ENCODE results near the gene DSCAML1.

The DSCAML1 gene

DNA sequence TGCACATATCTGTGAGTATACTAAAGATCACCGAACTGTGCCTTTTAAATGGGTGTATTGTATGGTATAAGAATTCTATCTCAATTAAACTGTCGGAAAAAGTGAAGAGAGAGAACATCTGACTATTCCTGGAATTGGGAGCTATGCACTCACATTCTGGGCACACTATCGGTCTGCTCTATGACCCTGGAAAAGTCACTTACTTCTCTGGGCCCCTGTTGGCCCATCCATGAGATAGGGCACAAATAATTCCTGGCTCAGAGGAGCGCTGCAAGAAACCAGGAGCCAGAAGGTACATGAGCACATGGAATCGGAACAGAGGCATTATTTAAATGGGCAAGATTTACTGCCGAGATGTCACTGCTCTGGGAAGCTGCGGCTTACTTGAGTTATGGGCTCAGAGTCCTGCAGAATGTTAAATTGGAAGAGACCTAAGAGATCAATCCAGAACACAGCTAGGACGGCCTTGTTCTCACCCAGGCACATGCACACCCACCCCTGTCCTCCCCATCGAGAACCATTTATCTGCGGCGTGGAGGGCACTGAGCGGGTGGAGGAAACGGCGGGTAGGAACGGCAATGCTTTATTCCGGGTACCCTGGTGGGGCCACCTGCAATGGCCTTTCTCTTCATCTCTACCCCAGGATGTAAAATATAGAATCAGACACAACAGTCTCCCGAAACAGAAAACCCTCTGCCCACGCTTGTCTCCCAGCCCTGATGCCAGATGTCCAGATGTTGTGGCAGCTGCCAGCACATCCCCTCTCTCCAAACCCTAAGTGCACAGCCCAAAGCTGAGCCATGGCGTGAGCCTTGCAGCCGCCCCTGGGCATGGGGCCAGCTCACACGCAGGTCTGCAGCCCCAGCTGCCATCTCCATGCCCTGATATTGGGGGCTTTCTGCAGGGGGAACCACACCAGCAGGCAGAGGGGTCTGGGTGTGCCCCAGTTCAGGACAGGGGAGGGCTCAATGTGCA is 142.4 kb downstream of the DSCAML1 start:
- no peak for DNase-seq

DNA sequence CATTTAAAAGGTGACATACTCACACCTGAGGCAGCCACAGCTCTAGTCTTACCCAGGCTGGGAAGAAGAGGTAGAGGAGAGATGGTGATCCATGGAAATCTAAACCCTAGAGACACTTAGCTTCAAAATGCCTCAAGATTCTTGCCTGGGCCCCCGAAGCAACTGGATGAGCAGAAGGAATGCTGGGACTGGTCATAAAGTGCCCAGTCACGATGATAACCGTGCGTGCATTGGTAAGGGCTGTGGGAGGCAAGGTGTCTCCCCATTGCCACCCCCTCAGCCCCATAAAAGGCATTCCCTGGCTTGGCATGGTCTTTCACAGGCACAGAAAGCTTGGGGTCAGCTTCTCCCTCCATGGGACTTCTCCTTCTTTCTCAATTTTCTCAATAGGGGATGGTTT is 144.5 kb downstream of the DSCAML1 start:
- no peak for DNase-seq

DNA sequence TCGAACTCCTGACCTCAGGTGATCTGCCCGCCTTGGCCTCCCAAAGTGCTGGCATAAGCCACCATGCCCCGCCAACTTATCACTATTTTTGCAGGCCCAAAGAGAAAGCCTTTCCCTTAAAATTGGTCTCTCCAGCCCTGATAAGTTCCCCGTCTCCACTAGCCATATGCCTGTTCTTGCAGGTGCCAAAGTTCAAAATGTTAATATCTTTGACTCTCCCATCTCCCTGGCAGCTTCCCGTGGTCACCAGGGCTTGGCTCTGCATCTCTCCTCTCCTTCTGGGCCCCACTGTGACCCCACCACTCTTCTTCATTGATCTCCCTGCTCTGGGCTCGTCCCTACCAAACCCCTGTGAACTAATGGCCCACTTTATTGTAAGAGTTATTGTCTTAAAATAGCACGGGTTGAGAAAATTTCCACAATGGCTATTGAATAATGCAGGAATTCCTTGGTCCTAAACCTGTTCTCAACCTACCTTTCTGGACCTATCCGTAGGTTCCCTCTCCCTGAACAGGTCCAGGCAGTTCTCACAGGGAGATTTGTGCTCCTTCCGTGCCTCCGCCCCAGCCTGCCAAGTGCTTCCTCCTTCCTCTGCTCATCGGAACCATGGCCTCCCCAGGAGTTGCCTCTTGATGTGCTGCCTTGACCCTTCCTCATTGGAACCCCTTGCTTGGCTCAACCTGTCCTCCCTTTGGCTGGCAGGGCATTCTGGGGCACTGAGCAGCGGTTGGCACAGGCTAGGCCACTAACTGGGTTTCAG is 147.5 kb downstream of the DSCAML1 start:
- no peak for DNase-seq

DNA sequence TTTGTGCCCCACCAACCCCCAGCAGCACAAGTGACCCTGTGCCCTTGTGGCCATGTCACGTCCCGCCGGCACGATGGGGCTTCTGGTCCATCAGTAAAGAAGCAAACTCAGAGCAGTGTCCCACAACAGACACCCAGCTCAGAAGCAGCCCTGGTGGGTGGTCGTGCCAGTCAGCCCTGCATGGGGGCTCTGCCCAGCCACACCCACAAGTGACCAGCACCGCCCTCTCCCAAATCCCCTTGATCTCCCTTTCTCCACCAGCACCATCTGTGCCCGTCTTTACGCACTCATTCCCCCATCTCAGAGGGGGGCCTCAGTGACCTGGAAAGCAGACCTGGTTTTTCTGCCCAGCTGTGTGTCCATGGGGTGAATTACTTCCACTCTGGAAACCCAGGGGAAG is 149.1 kb downstream of the DSCAML1 start:
- DNase-seq, result no peak

DNA sequence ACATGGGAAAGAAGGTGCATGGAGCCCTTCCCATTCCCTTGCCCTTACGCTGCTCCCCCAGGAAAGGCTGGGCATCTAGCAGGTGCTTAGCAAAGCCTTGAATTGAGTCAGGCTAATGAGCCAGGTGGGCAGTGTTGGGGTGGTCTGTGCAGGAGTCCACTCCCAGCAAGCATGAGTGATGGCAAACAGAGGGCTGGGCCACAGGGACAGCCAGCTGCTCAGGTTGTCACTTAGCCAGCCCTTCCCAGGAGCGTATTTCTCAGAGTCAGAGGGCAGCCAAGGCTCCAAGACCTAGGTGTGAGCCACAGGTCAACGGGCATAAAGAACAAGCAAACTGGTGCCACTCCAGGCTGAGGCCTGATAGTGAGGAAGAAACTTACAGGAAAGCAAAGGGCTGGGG is 149.8 kb downstream of the DSCAML1 start:
- DNase-seq, result no peak

DNA sequence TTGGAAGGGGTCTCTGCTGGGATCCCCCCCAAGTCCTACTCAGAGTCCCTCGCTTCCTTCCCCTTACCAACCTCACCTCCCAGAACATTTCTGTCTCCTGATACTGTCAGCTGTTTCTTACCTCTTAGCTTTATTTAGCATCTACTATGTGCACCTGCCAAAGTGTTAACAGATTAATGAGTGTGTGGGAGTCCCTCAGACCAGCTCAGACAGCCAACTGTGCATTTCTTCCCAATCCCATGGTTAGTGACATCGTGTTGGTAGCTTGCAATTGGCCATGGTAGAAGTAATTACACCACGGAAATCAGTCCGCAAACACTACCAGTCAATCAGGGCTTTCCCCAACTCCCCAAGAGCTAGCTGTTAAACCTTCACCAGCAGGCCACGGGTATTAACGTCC is 150.6 kb downstream of the DSCAML1 start:
- DNase-seq, result no peak

DNA sequence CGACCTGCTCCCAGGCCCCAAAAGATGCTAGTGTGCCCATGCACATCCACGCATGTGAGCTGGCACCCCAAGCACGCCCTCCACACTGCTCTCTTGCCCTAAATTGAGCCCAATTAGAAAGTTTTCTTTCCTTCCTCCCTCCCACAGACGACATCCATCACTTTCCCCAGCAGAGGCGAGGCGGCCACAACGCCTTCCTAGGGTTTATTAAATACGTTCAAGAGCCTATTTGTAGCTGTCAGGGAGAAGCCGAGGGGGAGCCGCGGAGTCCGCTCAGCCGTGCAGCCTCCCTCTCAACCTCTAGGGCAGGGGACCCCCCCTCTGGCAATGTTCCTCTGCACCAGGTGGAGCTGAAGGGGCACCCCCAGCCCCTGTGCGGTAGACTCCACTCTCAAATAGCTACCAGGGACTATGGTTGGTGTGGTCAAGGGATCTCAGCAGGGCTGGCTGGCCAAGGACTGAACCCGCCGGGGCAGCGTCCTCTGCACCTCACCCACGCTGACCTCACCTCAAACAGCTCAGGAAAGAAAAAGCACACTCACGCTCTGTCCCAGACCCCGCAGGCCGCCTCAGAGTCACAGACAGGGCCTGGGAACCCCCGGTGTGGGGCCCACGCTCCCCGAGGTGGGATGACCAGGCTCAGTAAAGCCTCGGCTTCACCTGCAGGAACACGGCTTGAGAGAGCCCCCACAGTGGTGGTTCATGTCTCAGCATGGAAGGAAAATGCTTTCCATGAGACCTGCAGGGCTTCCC is 152.4 kb downstream of the DSCAML1 start:
- DNase-seq, result no peak

DNA sequence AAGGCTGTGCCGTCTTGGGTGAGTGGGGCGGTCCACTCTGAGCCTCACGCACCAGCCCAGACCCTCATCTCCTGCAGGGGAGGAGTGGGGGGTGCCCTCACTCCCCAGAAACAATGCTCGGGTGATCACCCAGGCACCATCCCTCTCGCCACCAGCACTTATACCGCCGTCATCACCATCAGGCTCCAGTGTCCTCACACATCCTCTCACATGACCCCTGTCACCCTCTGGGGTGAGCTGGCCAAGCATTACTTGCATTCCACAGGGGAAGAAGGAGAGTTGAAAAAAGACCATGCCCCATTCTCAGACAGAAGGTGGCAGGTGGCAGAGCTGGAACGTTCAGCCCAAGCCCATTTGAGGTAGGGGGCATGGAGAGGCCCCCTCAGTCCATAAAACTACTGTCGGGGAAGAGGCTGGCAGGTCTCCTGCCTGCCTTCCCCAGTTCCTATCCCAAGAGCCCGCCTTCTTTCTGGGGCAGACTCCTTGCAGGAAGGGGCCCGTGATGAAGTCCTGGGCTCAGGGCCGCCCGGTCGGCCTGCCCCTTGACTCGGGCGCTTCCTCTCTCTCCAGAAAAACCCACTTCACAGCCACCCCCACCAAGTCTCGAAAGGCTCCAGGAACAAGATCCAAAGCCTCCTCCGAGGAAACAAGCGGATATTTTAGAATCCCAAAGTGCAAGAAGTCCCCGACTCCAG is 153.3 kb downstream of the DSCAML1 start:
- DNase-seq, result no peak

DNA sequence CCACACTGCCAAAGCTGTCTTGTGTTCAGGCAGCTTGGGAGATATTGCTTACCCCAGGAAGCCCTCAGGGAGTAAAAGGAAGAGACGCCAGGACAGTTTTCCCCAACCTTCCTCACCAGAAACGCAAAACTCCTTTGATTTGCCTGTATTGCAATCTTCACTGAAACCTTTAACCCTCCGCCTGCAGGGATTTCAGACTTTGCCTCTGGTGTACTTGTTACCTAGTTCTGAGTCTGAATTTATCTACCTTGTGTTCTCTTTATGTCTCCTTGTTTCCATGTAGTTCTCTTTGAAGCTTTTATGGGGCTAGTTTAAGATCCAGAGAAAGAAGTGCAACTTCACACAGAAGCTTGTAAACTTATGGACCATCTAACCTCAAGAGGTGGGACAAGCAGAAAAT is 154.2 kb downstream of the DSCAML1 start:
- DNase-seq, result no peak

DNA sequence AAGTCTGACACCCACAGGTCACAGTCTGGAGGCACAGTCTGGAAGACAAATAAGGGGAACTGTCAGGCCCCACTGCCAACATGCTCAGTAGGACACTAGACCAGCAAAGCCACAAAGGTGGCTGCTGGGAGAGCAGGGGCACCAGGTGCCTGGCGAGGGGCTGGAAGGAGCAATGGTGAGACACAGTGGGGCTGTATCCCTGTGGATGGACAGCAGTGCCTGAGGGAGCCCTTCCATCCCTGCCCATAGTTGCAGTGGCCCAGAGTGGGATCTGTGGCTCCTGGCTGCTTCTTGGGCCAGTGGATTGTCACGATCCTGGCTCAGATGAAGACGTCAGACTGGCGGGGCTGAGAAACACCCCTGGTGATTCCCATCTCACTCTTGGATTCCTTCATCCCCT is 154.6 kb downstream of the DSCAML1 start:
- DNase-seq, result no peak

DNA sequence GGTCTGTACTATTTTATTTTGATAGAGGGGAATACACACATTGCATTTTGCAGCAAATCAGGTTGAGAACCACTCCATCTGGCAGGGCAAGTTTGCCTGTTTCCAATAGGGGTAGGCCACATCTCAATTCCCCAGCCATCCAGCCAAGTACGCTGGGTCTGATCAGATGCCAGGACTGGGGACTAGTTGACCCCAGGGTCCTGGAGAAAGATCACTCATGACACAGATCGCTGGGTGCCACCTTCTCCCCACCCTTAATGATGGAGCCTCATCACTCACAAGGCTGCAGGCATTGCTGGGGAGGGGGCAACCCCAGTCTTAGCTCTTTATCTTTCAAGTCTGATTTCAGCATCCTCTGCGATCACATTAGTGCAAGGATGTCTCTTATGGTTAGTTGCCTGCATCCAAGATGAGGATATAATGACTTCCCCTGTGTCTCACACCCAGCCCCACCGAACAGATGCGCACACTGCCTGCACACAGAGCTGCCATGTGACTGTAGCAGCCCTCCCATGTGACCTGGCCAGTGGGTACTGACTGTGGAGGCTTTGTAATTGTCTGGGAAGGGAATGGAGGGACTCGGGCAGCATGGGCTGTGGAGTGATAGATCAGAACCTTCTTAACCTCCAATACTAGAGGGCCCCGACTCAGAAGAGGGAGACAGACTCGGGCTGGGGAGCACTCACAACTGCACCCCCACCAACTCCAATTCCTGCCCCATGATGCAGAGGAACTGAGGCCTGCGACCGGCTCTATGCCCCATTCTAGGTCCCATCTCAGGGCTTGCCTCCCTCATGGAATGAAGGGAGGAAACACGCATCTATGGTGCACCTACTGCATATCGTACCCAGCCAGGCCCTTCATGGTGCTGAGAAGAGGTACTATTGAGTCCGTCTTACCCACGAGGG is 155.8 kb downstream of the DSCAML1 start:
- DNase-seq, result no peak

DNA sequence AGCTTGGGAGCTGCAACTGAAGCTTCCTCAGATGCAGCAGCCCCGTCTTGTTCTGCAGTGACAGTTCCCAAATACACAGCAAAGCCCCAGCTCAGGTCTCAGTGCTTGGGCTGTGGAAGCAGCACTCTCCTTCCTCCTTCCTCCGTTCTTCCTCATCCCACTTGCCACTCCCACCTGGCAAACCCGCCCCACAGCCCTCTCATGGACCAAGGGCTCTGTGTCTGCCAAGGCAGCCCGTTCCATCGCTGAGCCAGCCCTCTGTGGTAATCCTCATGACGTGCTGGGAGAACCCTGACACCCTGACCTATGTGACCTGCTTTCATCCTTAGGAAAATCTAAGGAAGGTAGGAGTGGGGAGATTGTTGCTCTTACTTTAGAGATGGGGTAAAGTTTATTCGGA is 157.0 kb downstream of the DSCAML1 start:
- no peak for DNase-seq

DNA sequence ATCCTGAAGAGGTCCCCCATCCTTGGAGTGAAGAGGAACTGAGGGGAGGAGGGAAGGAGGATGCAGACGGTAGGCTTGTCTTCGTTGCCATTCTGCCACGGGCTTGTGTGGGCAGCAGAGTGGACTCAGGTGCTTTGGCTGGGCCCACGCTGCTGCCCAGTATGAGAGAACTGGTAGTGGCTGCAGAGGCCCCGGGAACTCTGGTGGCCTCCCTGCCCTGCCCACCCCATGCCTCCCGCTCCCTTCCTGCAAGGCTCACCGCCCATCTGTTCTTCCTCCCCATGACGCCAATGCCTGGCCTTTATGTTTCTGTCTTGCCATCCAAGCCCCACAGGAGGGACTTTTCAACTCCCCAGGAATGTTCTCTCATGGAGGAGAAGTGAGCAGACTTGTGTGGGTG is 157.4 kb downstream of the DSCAML1 start:
- DNase-seq, result no peak

DNA sequence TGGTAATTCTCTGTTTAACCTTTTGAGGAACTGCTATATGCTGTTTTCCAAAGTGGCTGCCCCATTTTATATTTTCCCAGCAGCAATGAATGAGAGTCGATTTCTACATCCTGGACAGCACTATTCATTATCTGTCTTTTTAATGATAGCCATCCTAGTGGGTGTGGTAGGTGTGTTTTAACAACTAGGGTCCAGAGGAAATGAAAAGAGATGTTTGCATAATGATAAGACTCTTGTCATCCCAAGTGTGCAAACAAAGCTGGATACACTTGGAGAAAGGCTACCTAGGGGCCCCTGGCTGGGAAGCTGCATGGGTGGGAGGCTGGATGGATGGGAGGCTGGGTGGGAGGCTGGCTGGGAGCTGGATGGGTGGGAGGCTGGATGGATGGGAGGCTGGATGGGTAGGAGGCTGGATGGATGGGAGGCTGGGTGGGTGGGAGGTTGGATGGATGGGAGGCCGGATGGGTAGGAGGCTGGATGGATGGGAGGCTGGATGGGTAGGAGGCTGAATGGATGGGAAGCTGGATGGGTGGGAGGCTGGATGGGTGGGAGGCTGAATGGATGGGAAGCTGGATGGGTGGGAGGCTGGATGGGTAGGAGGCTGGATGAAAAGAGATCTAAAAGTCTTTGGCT is 158.0 kb downstream of the DSCAML1 start:
- DNase-seq, result no peak

DNA sequence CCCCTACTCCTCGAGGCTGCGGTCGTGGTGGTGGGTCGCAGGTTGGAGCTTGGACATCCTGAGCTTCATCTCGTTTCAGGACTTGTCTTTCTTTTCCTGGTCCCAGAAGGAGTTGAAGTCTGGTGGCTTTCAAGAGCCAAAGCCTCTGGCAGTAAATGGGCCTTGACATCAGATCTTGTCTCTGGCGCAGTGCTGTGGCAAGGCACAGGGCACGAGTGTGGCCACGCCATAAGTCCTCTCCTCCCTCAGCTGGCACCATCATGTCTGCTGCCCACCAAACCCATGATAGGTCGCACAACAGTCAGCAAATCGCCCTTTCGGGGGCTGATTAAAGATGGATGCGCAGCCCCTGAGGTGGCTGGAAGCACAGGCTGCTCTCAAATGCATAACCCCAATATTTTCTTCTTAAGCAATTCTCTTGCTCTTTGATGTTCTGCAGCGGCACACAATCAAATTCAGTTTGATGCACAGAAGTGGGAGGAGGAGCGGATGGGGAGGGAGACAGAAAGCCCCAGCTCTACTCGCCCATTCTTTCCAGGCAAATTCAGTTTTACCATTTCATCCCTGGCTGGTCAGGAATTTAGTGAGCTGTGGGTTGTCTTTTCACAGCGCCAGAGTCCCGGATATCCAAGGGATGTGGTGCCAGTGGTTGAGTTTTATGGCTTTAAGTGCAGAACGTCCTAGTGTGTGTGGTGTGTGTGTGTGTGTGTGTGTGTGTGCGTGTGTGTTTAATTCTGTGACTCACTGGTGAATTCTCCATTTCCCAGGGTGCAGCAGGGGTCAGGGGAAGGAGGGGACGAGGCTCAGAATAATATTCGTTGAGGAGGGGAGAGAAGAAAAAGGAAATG is 162.0 kb downstream of the DSCAML1 start:
- no peak for DNase-seq

DNA sequence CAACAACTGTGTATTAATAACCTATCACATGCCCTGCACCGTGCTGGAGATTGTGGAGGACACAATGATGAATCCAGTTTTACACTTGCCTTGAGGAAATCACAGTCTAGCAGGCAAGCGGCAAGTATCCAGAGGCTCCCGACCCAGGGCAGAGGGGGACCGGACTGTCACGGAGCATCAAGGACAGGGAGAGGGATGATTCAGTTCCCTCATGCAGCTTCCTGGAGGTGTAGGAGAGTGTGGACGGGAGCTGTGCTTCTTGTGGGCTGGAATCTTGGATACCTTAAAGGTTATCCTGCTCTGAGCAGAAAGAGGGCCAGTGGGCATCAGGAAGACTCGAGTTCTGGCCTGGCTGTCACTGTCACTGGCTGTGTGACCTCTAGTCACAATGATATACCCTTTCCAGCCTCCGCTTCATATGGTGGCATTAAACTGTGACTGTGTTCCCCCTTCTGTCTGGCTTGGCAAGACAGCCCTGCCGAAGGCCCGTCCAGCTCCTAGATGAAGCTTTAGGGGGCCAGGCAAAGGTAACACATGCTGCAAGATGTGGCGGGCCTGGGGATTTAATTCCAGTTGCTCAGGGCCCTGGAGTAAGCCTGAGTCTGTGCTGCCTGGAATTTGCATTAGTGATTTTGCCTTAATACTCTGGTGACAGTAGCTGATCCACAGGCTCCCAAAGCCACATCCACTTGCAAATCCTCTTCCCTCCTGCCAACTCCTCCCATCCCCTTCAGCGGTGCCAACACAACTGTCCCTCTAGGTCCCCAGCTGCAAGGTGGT is 162.8 kb downstream of the DSCAML1 start:
- no peak for DNase-seq

DNA sequence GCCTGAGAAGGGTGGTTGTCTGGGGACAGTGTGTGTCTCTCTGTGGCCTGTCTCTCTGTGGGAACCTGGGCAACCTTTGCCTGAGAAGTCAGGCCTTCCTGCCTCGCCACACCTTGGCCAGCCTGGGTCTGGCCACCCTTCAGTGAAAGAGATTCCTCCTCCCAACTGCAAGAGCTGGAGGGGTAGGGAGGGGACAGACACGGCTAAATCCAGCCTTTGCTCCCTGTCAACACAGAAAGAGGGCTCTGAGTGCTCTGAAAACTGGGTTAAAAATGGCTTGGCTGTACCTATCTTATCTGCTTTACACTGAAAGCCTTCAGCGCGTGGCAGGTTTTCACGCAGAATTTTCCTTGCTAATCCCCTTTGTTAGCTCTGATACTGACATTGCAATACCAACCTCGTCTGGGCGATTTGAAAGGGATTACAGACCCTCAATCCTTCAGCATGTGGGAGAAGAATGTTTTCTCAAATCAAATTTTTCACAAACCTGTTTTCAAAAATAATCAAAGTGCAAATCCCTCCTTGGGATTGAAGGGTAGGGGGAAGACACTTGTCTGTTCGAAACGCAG is 163.7 kb downstream of the DSCAML1 start:
- DNase-seq, result no peak

DNA sequence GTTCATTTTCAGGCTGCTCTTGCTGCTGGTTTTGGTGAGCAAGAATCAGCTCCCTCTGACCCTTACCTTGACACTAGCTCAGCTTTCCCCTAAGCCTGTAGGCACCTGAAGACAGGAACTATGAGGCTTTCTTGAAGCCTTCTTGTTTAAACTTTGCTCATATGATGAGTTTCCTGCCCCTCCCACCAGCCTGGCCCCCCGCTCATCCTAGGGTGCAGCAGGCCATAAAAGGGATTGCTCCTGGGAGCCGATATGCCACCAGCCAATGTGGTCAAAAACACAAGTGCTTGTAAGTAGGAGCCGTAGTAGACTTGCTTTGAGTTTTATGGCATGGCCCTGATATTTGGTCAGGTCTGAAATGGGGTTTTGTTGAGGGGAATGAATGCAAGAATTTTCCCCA is 164.7 kb downstream of the DSCAML1 start:
- DNase-seq, result no peak
